Smooth muscle cell (in vitro differentiated cells): ENCODE results near the gene SLC35B4. TPM values are rescaled to one million over a fixed set of nuclear protein-coding genes. Genes with fewer than 3 reads are reported as not detected.

ENCODE experiments used
- DNase-seq: peaks from one replicate; lab custom pipeline; 2025; ENCODE audit not compliant: unreplicated experiment; lab: John Stamatoyannopoulos, UW
- H2AFZ ChIP-seq: fragments of 200-600 bp; sonication (generic); 2 replicates; pipeline ENCODE4 v1.6.0; 2016; ENCODE audit warnings: antibody characterized with exemption, low read depth, mild to moderate bottlenecking
- H3F3A ChIP-seq: fragments of 200-600 bp; sonication (generic); 2 replicates; pipeline ENCODE4 v1.6.0; 2017; ENCODE audit warnings: antibody characterized with exemption, low read depth
- H3K27ac ChIP-seq: fragments of 200-600 bp; sonication (generic); 2 replicates; pipeline ENCODE4 v1.5.1; 2016; ENCODE audit warnings: low read depth, mild to moderate bottlenecking
- H3K27me3 ChIP-seq: fragments of 200-600 bp; sonication (generic); 2 replicates; pipeline ENCODE4 v1.6.1; 2016; ENCODE audit warnings: low read depth, mild to moderate bottlenecking
- H3K36me3 ChIP-seq: fragments of 200-600 bp; sonication (generic); 2 replicates; pipeline ENCODE4 v1.5.1; 2016; ENCODE audit warnings: low read depth
- H3K4me1 ChIP-seq: fragments of 200-600 bp; sonication (generic); 2 replicates; pipeline ENCODE4 v1.5.1; 2016; ENCODE audit warnings: low read depth
- H3K4me2 ChIP-seq: fragments of 200-600 bp; sonication (generic); 2 replicates; pipeline ENCODE4 v1.6.0; 2016; ENCODE audit warnings: mild to moderate bottlenecking
- H3K4me3 ChIP-seq: fragments of 200-600 bp; sonication (generic); 2 replicates; pipeline ENCODE4 v1.5.1; 2016; ENCODE audit warnings: mild to moderate bottlenecking
- H3K79me2 ChIP-seq: fragments of 200-600 bp; sonication (generic); 2 replicates; pipeline ENCODE4 v1.6.0; 2016; ENCODE audit warnings: low read depth, mild to moderate bottlenecking
- H3K9ac ChIP-seq: fragments of 200-600 bp; sonication (generic); 2 replicates; pipeline ENCODE4 v1.6.0; 2016; ENCODE audit warnings: low read depth
- H3K9me3 ChIP-seq: fragments of 200-600 bp; sonication (generic); replicated peaks from 2 replicates; pipeline ENCODE4 v1.5.1; 2016; ENCODE audit warnings: low read depth
- H4K20me1 ChIP-seq: fragments of 200-600 bp; sonication (generic); 2 replicates; pipeline ENCODE4 v1.6.0; 2016; ENCODE audit warnings: low read depth
- CTCF ChIP-seq: fragments of 200-600 bp; sonication (generic); IDR thresholded peaks from 2 replicates; pipeline ENCODE4 v1.5.1; 2017; ENCODE audit warnings: borderline replicate concordance, mild to moderate bottlenecking, antibody characterized with exemption; ENCODE audit not compliant: insufficient read depth, poor library complexity, severe bottlenecking
- WGBS: methylation state at CpG from one replicate; pipeline ENCODE4 v1.1.7; 2016; ENCODE audit warnings: low lambda C conversion rate; 5-methylcytosine and 5-hydroxymethylcytosine counted together
- polyA plus RNA-seq: library from polyadenylated mRNA; unstranded; fragments of >200 nt; fragmentation: Nextera tagmentation; extraction: Ambion mirVana; gene quantifications from 2 replicates; pipeline ENCODE4 v1.2.1, GENCODE V29; 2016
- total RNA-seq: library from RNA; depleted of rRNA; stranded (reverse); fragments of >200 nt; gene quantifications from 2 replicates; pipeline ENCODE4 v1.2.3, GENCODE V29; 2014

SLC35B4 gene
- total and polyA plus RNA-seq, 2 experiments from 2014 or later = 21.3 to 26.7 TPM

GRCh38 chr7:134287916-134288659 lies 28.6 kb downstream of the SLC35B4 start:
- Histone ChIP-seq H3K4me1 (no peaks in the 10 kb centered on the region), H3K4me2 (no peak overlapping the region), H3K9ac (no peak overlapping the region), H3F3A (no peaks in the 10 kb centered on the region), H4K20me1 (no peaks in the 10 kb centered on the region), H3K27ac (no peak overlapping the region), H3K4me3 (no peak overlapping the region), H2AFZ (no peak overlapping the region), H3K27me3 (peaks cover 5% of the 10 kb centered on the region), H3K9me3 (no peaks in the 10 kb centered on the region), H3K79me2 (no peaks in the 10 kb centered on the region), H3K36me3 (no peaks in the 10 kb centered on the region)
- no peak for TF ChIP-seq CTCF
- WGBS = 90% methylated on average over 12 of the region's 12 CpGs
- DNase-seq = no peak

GRCh38 chr7:134284952-134285351 lies 31.8 kb downstream of the SLC35B4 start:
- TF ChIP-seq CTCF = no peak
- no peaks in the 10 kb centered on the region for H3K36me3 ChIP-seq
- 93% methylated on average over 3 of the region's 3 CpGs for WGBS

GRCh38 chr7:134284011-134284410 lies 32.7 kb downstream of the SLC35B4 start:
- H3K9me3 ChIP-seq = no peaks in the 10 kb centered on the region
- no peaks in the 10 kb centered on the region for H3K79me2 ChIP-seq
- H4K20me1 ChIP-seq = no peaks in the 10 kb centered on the region
- H3K9ac ChIP-seq = no peak overlapping the region
- H3K36me3 ChIP-seq = no peaks in the 10 kb centered on the region
- no peak overlapping the region for H3K4me3 ChIP-seq
- DNase-seq = no peak
- peaks cover 12% of the 10 kb centered on the region for H3K27me3 ChIP-seq
- no peak overlapping the region for H3K27ac ChIP-seq
- no peaks in the 10 kb centered on the region for H3F3A ChIP-seq
- WGBS = 68% methylated on average over 6 of the region's 6 CpGs
- no peak for TF ChIP-seq CTCF
- H3K4me1 ChIP-seq = no peaks in the 10 kb centered on the region
- H2AFZ ChIP-seq = no peak overlapping the region
- no peak overlapping the region for H3K4me2 ChIP-seq

More at GRCh38 chr7:134284952-134285351, 31.8 kb downstream of the SLC35B4 start:
- no peaks in the 10 kb centered on the region for H3K4me1 ChIP-seq
- H4K20me1 ChIP-seq = no peaks in the 10 kb centered on the region
- no peaks in the 10 kb centered on the region for H3F3A ChIP-seq
- H3K79me2 ChIP-seq = no peaks in the 10 kb centered on the region
- no peak for DNase-seq
- H3K4me2 ChIP-seq = no peak overlapping the region
- no peak overlapping the region for H3K4me3 ChIP-seq
- H3K9me3 ChIP-seq = no peaks in the 10 kb centered on the region
- H3K27ac ChIP-seq = no peak overlapping the region
- no peak overlapping the region for H3K9ac ChIP-seq
- no peak overlapping the region for H2AFZ ChIP-seq
- H3K27me3 ChIP-seq = peaks cover 7% of the 10 kb centered on the region

- 90% methylated on average over 2 of the region's 2 CpGs for WGBS
- TF ChIP-seq CTCF = no peak
- H3K9ac ChIP-seq = no peak overlapping the region
- no peak overlapping the region for H3K4me3 ChIP-seq
- no peaks in the 10 kb centered on the region for H3K4me1 ChIP-seq
- no peaks in the 10 kb centered on the region for H3K9me3 ChIP-seq
- H3K79me2 ChIP-seq = no peaks in the 10 kb centered on the region
- no peak overlapping the region for H2AFZ ChIP-seq
- H3K36me3 ChIP-seq = no peaks in the 10 kb centered on the region
- H3K27me3 ChIP-seq = peaks cover 12% of the 10 kb centered on the region
- H4K20me1 ChIP-seq = no peaks in the 10 kb centered on the region
- H3K27ac ChIP-seq = no peak overlapping the region
- no peak for DNase-seq
- no peak overlapping the region for H3K4me2 ChIP-seq
- no peaks in the 10 kb centered on the region for H3F3A ChIP-seq
Measured at GRCh38 chr7:134280508-134280907, 36.2 kb downstream of the SLC35B4 start.
